K562 (cell line): ENCODE measurements around the gene ME3. TPM values are rescaled to one million over a fixed set of nuclear protein-coding genes. Genes with fewer than 3 reads are reported as not detected.

Experiments
- ATF7 ChIP-seq: fragments of 450-650 bp; IDR thresholded peaks from 2 replicates; pipeline ENCODE4 v1.7.1; 2014; ENCODE audit warnings: mild to moderate bottlenecking, moderate library complexity
- JUN ChIP-seq, 2 experiments: sonication (generic) in 1 of 2; formaldehyde crosslinking in 1 of 2; IDR thresholded peaks; 2 replicates each; pipeline versions ENCODE4 v1.6.1 to v1.8.0; 2012 to 2022; ENCODE audit warnings: borderline replicate concordance in 2 of 2, mild to moderate bottlenecking in 2 of 2, improper control_type of control experiment in 1 of 2, low read depth in 1 of 2, low read length in 1 of 2, missing genetic modification reagents in 1 of 2
- MEIS2 ChIP-seq: fragments of 450-650 bp; IDR thresholded peaks from 2 replicates; pipeline ENCODE4 v1.6.1; 2014; ENCODE audit warnings: mild to moderate bottlenecking; ENCODE audit not compliant: partially characterized antibody
- NFIC ChIP-seq: fragments of 450-650 bp; IDR thresholded peaks from 2 replicates; pipeline ENCODE4 v1.6.1; 2017; ENCODE audit warnings: mild to moderate bottlenecking, inconsistent platforms
- NR2C2 ChIP-seq, 2 experiments: fragments of 200-800 bp in 1 of 2; sonication (Bioruptor generic) in 1 of 2; sonication (generic) in 1 of 2; formaldehyde crosslinking in 1 of 2; IDR thresholded peaks; 2 replicates each; pipeline versions ENCODE4 v1.6.1 to v1.8.0; 2016 to 2022; ENCODE audit warnings: mild to moderate bottlenecking in 1 of 2, missing compliant biosample characterization in 1 of 2, missing genetic modification characterization in 1 of 2, missing genetic modification reagents in 1 of 2
- RBBP5 ChIP-seq: fragments of 200-600 bp; sonication (generic); IDR thresholded peaks from 2 replicates; pipeline ENCODE4 v1.6.1; 2012; ENCODE audit warnings: borderline replicate concordance, mild to moderate bottlenecking, low read length, control low read depth, inconsistent platforms; ENCODE audit not compliant: insufficient read depth, poor library complexity, severe bottlenecking
- TRIM24 ChIP-seq, 2 experiments: fragments of 450-650 bp; IDR thresholded peaks; 2 replicates each; pipeline ENCODE4 v1.6.1; 2016
- ZNF696 ChIP-seq: fragments of 250-450 bp; sonication (Bioruptor Pico); conservative IDR thresholded peaks from 2 replicates; pipeline ENCODE4 v1.4.0; 2020; ENCODE audit warnings: mild to moderate bottlenecking, moderate library complexity
- polyA plus RNA-seq, 8 experiments: library from polyadenylated mRNA; depleted of rRNA in 4 of 8; stranded (reverse) in 5 of 8; unstranded in 3 of 8; fragments of >200 nt; fragmentation: Nextera tagmentation in 2 of 8; fragmentation: Illumina TruSeq in 1 of 8; extraction: Ambion mirVana in 2 of 8; extraction: Trizol in 1 of 8; gene quantifications; 2 replicates each; pipeline versions ENCODE4 v1.2.1 to v1.2.3, GENCODE V29; 2011 to 2014; ENCODE audit warnings: inconsistent platforms in 1 of 8, missing spikeins in 1 of 8
- total RNA-seq, 7 experiments: library from RNA; depleted of rRNA in 6 of 7; stranded (reverse); fragments of >200 nt in 6 of 7; fragmentation: Illumina TruSeq in 2 of 7; extraction: Trizol in 2 of 7; gene quantifications; 2 replicates each; pipeline versions ENCODE4 v1.2.1 to v1.2.3, GENCODE V29; 2011 to 2021; ENCODE audit warnings: low replicate concordance in 1 of 7
- TF ChIP-seq, protein P1 (sequence below), 2 experiments: fragments of 450-650 bp; IDR thresholded peaks; 2 replicates each; pipeline ENCODE4 v1.6.1; 2016; ENCODE audit warnings: mild to moderate bottlenecking in 2 of 2, borderline replicate concordance in 1 of 2, low read depth in 1 of 2, moderate library complexity in 1 of 2
- TF ChIP-seq, protein P2 (sequence below): fragments of 200-800 bp; sonication (Bioruptor generic); IDR thresholded peaks from 2 replicates; pipeline ENCODE4 v1.6.1; 2017; ENCODE audit warnings: missing genetic modification characterization, missing compliant biosample characterization
- TF ChIP-seq, protein P3 (sequence below): fragments of 450-650 bp; IDR thresholded peaks from 2 replicates; pipeline ENCODE4 v1.6.1; 2017; ENCODE audit warnings: antibody characterized with exemption, mild to moderate bottlenecking

Gene ME3
- total and polyA plus RNA-seq, 9 of the 15 experiments (the other 6 are each of a cell fraction or from before 2014, with no cell fraction given), result not detected

DNA sequence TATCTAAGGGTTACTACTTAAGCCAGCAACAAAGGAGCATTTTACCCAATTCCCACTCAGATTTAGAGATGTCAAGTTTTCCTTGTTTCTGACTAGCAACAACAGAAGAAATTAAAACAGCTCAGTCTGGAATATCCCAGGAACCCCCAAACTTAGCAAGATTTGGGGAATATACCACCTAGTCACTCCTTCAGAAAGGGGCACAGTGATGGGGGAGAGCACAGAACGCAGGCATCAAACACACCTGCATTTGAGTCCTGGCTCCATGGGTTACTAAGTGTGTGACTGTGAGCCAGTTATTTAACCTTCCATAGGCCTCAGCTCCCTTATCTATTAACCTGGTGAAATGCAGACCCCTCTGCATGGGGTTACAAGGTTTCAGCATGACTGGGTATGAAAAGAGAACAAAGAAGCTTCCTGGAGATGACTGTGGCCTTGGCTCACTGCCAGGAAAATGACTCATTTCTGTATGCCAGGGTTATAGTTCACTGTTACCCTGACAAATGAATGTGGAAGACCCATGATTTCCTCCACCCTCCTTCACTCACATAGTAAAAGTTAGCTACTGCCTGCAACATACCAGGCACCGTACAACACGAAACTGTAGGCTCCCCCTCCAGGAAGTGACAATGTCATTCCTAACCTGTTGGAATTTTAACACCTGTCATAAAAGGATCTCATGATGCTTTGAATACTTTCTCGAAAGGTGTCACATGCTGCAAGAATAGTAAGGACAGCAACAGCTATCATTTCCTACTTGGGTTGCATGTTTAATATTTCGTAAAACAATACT lies 79.6 kb downstream of the ME3 start (continued):
- TF ChIP-seq, protein P1, sequence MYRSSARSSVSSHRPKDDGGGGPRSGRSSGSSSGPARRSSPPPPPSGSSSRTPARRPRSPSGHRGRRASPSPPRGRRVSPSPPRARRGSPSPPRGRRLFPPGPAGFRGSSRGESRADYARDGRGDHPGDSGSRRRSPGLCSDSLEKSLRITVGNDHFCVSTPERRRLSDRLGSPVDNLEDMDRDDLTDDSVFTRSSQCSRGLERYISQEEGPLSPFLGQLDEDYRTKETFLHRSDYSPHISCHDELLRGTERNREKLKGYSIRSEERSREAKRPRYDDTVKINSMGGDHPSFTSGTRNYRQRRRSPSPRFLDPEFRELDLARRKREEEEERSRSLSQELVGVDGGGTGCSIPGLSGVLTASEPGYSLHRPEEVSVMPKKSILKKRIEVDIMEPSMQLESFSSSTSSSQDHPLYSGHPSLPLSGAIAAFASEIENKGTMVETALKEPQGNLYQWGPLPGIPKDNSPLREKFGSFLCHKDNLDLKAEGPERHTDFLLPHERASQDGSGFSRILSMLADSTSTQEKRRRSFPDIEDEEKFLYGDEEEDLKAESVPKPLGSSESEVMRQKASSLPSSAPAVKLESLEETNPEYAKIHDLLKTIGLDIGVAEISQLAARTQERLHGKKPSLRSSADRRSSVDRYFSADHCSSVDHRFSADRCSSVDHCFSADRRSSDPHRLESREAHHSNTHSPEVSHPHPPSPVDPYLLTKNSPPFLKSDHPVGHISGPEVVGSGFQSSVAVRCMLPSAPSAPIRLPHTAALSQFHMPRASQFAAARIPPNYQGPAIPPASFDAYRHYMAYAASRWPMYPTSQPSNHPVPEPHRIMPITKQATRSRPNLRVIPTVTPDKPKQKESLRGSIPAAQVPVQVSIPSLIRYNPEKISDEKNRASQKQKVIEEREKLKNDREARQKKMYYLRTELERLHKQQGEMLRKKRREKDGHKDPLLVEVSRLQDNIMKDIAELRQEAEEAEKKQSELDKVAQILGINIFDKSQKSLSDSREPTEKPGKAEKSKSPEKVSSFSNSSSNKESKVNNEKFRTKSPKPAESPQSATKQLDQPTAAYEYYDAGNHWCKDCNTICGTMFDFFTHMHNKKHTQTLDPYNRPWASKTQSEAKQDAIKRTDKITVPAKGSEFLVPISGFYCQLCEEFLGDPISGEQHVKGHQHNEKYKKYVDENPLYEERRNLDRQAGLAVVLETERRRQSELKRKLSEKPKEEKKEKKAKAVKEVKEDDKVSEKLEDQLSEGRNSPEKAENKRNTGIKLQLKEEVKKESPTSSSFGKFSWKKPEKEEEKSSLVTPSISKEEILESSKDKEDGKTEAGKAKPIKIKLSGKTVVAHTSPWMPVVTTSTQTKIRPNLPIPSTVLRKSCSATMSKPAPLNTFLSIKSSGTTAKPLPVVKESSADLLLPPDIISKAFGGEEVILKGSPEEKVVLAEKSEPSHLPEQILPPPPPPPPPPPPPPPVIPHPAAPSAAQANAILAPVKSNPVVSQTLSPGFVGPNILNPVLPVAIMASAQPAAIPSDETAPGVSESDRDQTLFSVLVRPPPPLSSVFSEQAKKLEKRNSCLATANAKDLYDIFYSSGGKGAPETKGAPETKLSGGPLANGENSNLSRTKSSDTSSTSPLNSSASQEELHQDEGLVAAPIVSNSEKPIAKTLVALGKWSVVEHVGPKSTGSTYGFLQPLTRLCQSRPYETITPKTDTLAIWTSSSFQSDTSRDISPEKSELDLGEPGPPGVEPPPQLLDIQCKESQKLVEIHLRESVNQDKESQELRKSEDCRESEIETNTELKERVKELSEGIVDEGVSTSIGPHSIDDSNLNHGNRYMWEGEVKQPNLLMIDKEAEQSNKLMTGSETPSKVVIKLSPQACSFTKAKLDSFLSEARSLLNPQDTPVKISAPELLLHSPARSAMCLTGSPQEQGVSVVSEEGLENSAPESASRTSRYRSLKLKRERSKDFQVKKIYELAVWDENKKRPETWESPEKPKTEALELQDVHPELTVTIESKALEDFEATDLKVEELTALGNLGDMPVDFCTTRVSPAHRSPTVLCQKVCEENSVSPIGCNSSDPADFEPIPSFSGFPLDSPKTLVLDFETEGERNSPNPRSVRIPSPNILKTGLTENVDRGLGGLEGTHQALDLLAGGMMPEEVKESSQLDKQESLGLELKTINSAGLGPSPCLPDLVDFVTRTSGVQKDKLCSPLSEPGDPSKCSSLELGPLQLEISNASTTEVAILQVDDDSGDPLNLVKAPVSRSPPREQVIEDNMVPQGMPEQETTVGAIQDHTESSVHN (IDR thresholded peaks at IDR 0.05; ENCODE audit: borderline replicate concordance in 1 of 2, low read depth in 1 of 2), result 0 out of 4 replicates have a peak, but pooled peaks of 1 of the 2 experiments have one; percentile 21
- TF ChIP-seq TRIM24 (IDR thresholded peaks at IDR 0.05) (peak in 1 of 2 experiments; percentile 52; a peak in 1 of 4 replicates), JUN (IDR thresholded peaks at IDR 0.05; ENCODE audit: borderline replicate concordance, low read depth, low read length) (peak; percentile 76), JUN (CRISPR knock-in tag; IDR thresholded peaks at IDR 0.05; ENCODE audit: borderline replicate concordance) (no peak), NR2C2 (CRISPR knock-in tag; IDR thresholded peaks at IDR 0.05) (no peak), NR2C2 (tag; IDR thresholded peaks at IDR 0.05) (peak; percentile 95), RBBP5 (no peak), NFIC (peak; percentile 100), MEIS2 (peak; percentile 49), ZNF696 (CRISPR knock-in tag) (no peak), ATF7 (peak; percentile 76)
- TF ChIP-seq, protein P2, sequence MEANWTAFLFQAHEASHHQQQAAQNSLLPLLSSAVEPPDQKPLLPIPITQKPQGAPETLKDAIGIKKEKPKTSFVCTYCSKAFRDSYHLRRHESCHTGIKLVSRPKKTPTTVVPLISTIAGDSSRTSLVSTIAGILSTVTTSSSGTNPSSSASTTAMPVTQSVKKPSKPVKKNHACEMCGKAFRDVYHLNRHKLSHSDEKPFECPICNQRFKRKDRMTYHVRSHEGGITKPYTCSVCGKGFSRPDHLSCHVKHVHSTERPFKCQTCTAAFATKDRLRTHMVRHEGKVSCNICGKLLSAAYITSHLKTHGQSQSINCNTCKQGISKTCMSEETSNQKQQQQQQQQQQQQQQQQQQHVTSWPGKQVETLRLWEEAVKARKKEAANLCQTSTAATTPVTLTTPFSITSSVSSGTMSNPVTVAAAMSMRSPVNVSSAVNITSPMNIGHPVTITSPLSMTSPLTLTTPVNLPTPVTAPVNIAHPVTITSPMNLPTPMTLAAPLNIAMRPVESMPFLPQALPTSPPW (CRISPR knock-in tag), result peak; percentile 34
- TF ChIP-seq, protein P3, sequence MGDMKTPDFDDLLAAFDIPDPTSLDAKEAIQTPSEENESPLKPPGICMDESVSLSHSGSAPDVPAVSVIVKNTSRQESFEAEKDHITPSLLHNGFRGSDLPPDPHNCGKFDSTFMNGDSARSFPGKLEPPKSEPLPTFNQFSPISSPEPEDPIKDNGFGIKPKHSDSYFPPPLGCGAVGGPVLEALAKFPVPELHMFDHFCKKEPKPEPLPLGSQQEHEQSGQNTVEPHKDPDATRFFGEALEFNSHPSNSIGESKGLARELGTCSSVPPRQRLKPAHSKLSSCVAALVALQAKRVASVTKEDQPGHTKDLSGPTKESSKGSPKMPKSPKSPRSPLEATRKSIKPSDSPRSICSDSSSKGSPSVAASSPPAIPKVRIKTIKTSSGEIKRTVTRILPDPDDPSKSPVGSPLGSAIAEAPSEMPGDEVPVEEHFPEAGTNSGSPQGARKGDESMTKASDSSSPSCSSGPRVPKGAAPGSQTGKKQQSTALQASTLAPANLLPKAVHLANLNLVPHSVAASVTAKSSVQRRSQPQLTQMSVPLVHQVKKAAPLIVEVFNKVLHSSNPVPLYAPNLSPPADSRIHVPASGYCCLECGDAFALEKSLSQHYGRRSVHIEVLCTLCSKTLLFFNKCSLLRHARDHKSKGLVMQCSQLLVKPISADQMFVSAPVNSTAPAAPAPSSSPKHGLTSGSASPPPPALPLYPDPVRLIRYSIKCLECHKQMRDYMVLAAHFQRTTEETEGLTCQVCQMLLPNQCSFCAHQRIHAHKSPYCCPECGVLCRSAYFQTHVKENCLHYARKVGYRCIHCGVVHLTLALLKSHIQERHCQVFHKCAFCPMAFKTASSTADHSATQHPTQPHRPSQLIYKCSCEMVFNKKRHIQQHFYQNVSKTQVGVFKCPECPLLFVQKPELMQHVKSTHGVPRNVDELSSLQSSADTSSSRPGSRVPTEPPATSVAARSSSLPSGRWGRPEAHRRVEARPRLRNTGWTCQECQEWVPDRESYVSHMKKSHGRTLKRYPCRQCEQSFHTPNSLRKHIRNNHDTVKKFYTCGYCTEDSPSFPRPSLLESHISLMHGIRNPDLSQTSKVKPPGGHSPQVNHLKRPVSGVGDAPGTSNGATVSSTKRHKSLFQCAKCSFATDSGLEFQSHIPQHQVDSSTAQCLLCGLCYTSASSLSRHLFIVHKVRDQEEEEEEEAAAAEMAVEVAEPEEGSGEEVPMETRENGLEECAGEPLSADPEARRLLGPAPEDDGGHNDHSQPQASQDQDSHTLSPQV, result no peak
